ENCODE measurements around the gene SKI.

Gene SKI

DNA sequence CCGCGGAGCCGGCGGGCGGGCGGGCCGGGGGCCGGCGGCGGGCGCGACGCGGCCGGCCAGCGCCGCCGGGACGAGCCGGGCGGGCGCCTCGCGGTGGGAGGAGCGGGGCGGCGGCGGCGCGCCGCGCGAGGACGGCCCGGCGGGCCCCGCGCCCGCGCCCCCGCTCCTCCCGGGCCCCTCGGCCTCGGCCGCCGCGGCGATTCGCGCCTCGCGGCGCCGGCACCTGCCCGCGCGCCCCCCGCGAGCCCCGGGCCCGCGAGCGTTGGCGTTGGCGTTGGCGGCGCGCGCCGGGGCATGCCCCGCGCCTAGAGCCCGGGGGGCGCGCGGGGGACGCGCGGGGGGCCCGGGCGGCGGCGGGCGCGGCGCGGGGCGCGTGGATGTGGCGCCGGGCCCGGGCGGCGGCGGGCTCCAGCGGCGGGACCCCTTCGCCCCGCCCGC, at the start of gene SKI:
Gene SKI, plus strand, starts transcription at position 163 of the 438 bp plus-strand sequence. CDS start 448 bp downstream, outside the sequence.
- in situ Hi-C loops (cut with MboI; ENCODE audit: low sequenced_read_pairs) = no loop called here

- in situ Hi-C loops (cut with MboI; ENCODE audit: low sequenced_read_pairs) = no loop called here
Observed at GRCh38 chr1:2178875-2179274, 49.2 kb upstream of the SKI start.

- in situ Hi-C loops (cut with MboI; ENCODE audit: low sequenced_read_pairs) = no loop called here
Observed at GRCh38 chr1:2179283-2180013, 48.7 kb upstream of the SKI start.

DNA sequence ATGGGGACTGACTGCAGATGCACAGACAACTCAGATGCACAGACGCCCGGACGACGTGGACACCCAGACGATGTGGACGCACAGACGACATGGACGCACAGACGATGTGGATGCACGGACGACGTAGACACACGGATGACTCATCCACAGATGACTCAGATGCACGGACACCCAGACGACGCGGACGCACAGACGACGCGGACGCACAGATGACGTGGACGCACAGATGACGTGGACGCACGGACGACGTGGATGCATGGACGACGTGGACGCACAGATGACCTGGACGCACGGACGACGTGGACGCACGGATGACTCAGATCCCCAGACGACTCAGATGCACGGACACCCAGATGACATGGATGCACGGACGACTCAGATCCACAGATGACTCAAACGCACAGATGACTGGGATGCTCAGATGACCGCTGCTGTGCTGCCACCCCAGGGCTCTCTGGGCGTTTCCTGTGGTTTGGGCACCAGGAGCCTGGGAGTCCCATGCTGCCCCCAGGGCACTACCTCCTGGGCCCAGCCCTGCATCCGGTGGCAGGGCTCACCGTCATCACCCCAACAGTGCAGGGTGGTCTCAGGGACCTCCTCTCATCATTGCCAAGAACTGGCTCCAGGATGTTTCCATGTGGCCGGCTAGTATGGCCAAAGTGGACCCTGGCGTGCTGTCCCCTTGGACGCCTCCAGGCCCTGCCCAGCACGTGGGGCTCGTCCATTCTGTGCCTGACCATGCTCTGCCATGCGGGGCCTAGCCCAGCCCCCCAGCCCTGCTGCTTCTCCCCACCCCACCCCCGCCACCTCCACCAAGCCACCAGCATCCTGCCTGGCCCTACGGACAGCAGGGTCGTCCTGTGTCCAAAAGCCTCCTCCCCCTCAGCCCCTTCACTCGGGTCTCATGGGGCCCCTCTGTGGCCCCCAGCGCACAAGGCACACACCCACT, 47.5 kb upstream of the SKI start:
- in situ Hi-C loops (cut with MboI; ENCODE audit: low sequenced_read_pairs) = no loop called here

DNA sequence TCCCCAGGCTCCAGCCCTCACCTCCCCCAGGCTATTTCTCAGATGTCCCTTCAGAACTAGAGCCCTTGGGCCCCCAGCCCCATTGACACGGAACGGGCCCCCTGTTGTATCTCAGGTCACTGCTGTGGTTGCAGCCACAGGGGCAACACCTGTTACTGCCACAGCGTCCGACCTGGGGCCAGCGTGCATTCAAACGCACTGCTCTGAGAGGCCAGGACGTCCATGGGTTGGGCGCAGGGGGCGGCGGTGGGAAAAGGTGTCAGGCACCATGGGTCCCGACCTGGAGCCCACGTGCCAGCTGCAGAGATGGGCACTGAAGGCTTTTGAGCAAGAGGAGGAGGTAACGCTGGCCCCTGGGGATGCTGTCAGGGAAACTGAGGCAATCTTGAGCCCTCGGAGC, 46.8 kb upstream of the SKI start:
- in situ Hi-C loops (cut with MboI; ENCODE audit: low sequenced_read_pairs) = no loop called here

DNA sequence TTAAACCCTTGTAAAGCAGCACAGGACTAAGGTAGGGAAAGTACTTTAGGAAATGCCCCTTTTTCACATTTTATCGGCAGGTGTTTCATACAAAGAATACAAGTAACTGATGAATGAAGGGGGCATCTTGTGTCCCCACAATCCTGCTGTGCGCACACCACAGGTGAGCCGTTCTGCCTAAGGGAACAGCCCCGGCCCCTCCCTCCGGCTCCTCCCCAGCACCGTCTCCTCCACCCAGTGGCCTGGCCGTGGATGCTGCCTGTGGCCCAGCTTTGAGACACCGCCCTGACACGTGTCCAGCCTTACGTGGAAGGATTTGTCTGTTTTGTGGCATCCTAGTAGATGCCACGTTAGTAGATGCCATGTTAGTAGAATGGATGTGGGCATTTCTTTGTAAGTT, 46.4 kb upstream of the SKI start:
- in situ Hi-C loops (cut with MboI; ENCODE audit: low sequenced_read_pairs) = no loop called here

DNA sequence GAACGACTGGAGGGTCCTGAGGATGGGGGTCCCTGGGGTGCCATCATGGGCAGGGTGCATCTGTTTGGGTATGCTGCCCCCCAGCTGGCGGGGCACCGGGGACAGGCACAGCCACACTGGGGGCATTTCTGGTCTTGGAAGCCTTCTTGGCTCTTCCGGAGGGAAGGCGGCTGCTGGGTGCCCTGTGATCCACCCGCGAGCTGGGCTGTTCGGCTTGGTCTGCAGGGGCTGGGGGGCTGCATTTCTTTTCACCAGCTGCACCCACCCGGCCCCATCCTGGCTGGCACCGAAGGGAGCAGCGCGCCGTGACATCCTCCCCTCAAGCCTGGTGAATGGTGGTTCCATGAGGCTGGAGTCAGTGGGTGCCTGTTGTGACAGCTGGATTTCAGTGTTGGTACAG, 45.7 kb upstream of the SKI start:
- in situ Hi-C loops (cut with MboI; ENCODE audit: low sequenced_read_pairs) = no loop called here

DNA sequence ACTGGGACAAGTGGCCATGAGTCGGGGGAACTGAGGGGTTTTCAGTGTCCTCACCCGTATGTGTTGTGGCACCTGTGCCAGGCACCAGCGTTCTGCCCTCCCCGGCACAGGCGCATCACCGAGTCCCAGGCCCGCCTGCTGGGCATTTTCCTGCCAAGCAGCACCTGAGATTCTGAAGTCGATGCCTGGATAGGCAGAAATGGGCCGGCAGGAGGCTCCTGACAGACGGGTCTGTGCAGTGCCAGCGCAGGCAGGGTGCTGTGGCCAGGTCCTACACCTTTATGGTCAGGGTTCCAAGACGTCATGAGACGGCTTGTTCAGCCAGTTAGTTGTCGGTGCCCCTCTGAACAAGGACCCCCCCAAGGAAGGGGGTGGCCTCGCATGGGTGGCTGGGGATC, 44.2 kb upstream of the SKI start:
- in situ Hi-C loops (cut with MboI; ENCODE audit: low sequenced_read_pairs) = no loop called here

DNA sequence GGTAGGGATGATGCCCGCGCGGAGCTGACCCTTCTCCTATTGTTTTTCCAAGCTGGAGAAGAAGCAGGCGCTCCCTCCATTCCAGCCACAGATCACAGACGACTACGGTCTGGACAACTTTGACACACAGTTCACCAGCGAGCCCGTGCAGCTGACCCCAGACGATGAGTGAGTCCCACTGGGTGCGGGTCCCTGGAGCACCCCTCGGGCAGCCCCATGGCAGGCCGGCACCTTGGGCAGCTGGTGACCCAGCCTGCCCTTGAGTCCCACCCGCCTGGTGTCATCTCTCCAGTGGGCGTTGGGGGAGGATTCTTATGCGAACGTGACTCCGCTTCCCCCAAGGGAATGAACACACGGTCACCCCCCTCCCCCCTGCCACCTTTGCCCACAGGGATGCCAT, 43.6 kb upstream of the SKI start:
- in situ Hi-C loops (cut with MboI; ENCODE audit: low sequenced_read_pairs) = no loop called here

DNA sequence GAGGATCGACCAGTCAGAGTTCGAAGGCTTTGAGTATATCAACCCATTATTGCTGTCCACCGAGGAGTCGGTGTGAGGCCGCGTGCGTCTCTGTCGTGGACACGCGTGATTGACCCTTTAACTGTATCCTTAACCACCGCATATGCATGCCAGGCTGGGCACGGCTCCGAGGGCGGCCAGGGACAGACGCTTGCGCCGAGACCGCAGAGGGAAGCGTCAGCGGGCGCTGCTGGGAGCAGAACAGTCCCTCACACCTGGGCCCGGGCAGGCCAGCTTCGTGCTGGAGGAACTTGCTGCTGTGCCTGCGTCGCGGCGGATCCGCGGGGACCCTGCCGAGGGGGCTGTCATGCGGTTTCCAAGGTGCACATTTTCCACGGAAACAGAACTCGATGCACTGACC, 43.2 kb upstream of the SKI start:
- in situ Hi-C loops (cut with MboI; ENCODE audit: low sequenced_read_pairs) = no loop called here

DNA sequence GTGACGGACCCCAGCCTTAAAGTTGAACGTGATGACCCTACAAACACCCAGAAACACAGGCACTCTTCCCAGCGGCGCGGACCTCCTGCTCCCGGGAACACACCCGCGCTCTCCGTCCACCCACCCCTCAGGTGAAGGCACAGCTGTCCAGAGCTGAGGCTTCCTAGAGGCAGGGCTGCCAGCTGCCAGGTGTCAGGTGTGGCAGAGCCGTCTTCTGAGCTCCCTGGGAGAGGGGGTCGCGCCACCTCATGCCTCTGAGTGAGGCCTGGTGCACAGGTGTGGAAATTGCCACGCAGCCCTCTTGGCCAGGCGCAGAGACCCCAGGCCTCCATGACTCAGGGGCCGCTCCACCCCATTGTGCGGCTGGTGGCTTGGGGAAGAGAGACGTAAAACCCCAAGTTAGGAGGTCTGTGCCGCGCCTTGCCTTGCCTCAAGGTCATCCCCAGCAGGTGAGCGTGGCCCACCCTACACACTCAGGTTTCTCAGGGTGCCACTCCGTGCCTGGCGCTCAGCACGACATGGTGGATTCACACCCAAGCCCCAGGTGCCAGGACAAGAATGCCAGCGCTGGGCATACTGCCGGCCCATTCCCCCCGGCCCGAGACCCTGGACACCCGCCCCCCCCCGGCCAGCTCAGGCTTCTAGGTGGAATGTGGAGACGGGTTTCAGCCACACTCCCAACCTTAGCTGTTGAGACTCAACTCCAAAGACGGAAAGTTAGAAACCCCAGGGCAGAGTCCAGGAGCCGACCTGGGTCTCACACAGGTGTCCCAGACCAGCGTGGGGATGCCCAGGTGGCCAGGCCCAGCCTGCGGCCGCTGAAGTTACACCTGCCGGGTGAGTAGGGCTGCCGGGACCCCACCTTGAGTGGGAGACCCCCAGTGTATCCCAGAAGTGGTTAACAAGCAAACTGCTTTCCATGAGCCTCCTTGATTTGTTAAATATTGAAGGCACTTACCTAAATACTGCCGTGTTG, 42.0 kb upstream of the SKI start:
- in situ Hi-C loops (cut with MboI; ENCODE audit: low sequenced_read_pairs) = no loop called here

DNA sequence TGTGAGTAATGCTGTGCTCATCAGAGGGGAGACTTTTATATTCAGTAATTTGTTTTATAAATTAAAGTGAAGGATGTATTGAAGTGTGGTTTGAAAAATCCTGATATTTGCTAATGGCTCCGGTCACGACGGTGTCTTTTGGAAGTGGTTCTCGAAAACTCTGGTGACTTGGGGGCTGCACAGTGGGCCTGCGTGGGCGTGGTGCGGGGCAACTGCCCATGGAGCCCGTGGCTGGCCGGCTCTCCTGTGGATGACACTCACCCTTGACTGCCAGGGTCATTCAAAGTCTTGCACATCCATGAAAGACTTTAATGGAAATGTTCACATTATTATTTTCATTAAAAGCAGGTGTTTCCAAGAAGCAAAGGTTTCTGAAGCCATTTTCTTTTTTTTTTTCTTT, 41.2 kb upstream of the SKI start:
- in situ Hi-C loops (cut with MboI; ENCODE audit: low sequenced_read_pairs) = no loop called here

- in situ Hi-C loops (cut with MboI; ENCODE audit: low sequenced_read_pairs) = no loop called here
Observed at GRCh38 chr1:2187619-2188018, 40.5 kb upstream of the SKI start.

DNA sequence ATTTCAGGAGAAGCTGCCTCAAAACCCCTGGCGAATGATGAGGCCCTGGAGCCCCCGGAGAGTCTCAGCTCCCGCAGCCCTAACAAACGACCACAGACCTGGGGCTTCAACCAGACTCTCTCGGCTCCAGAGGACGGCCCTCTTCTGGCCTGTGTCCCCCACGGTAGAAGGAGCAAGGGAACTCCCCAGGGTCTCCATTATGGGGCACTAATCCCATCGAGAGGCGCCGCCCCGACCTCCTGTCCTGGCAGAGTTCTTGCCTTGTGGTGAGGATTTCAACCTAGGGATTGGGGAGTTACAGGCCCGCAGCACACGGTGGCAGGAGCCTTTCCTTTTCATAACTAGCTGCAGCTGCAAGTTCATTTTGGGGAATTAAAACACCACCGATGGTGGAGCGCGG, 39.8 kb upstream of the SKI start:
- in situ Hi-C loops (cut with MboI; ENCODE audit: low sequenced_read_pairs) = no loop called here

DNA sequence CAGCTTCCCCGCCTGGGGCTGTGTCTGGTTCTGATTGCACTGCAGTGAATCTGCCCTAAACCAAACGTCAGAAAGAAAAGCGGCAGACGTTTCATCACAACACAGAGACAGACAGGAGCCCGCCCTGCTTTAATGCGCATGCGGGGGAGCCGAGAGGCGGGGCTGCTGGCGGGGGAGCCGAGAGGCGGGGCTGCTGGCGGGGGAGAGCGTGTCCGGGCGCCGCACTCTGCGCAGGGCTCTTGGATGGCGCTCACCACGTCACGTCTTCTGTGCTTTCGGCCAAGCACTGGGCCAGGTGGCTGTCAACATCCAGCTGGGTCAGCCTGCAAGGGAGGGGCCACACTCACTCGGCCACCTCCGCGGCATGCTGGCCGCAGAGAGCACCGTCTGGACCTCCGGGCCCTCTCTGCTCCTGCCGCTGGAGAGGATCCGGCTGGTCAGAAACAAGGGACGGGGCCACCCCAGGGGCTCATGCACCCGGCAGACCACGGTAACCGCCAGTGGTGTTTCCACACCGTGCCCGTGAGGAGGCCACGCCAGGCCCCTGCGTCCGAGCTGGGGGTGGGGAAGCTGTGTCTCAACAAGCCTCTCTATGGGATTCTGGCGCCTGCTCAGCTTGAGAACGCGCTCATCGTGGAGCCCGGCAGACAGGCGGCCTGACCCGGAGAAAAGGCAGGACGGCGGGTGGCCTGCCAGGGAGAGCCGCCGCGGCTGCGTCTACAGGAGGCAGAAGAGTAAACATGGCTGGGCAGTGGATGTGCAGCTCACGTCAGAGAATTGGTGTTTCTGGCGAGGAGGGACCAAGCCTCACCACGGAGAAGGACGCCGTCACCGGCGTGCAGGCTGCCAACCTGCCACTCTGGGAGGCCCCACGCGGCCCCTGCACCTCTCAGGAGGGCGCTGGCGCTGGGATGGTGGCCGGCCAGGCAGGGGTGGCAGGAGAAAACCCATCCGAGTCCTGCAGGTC, 38.4 kb upstream of the SKI start:
- in situ Hi-C loops (cut with MboI; ENCODE audit: low sequenced_read_pairs) = no loop called here

GRCh38 chr1:2190491-2190976, 37.6 kb upstream of the SKI start:
- in situ Hi-C loops (cut with MboI; ENCODE audit: low sequenced_read_pairs) = no loop called here

DNA sequence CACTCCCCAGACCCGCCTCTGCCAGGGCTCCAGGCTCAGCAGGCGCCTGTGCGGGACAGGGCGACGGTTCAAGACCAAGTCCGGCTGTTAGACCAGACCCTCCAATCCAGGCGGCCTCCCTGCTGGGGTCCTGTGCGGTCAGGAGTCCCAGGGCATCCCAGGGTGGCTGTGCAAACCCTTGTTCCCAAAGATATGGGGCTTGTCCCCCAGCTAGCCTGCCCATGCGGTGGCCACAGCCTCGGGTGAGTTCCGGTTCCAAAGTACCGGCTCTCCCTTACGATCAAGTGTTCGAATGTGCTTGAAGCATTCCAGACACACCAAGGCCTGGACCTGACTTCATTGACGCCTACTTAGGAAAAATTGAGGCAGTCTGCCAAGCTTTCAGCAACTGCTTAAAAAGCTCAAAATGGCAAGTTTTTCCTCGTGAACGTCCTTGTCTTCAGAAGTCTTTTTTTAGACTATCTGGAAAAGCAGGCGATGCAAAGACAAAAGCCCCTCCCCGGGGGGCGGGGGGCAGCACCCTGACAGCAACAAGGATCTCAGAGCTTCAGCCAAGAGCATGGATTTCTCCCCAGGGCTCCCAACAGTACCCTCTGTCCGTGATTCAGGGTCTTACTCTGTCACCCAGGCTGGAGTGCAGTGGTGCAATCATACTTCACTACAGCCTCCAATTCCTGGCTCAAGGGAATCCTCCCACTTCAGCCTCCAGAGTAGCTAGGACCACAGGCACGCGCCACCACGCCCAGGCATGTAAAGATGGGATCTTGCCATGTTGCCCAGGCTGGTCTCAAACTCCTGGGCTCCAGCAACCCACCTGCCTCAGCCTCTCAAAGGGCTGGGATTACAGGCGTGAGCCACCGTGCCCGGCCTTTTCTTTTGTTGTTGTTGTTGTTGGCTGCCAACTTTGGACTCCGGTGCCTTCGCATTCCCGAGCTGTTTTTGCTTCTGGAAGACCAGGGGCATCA, 35.8 kb upstream of the SKI start:
- in situ Hi-C loops (cut with MboI; ENCODE audit: low sequenced_read_pairs) = no loop called here

- in situ Hi-C loops (cut with MboI; ENCODE audit: low sequenced_read_pairs) = no loop called here
Observed at GRCh38 chr1:2193514-2194281, 34.4 kb upstream of the SKI start.
